OCI-LY1 (cell line): Measurements from ENCODE around the gene CFAP74.

Source experiments
- H2AFZ ChIP-seq: fragments of 200-600 bp; sonication (generic), shearing (Covaris generic); 2 replicates; pipeline ENCODE4 v1.6.0; 2014; ENCODE audit warnings: antibody characterized with exemption, mild to moderate bottlenecking, low read length
- H3F3A ChIP-seq: fragments of 200-600 bp; sonication (generic), shearing (Covaris generic); 2 replicates; pipeline ENCODE4 v1.6.0; 2014; ENCODE audit warnings: mild to moderate bottlenecking, antibody characterized with exemption, low read length, moderate library complexity; ENCODE audit not compliant: insufficient read depth
- H3K27ac ChIP-seq: fragments of 200-600 bp; sonication (generic); 2 replicates; pipeline ENCODE4 v1.5.1; 2014; ENCODE audit warnings: low read length, mixed run types, mild to moderate bottlenecking, low read depth; ENCODE audit not compliant: poor library complexity, severe bottlenecking
- H3K27me3 ChIP-seq: fragments of 200-600 bp; sonication (generic); 2 replicates; pipeline ENCODE4 v1.6.0; 2014; ENCODE audit warnings: antibody characterized with exemption, mild to moderate bottlenecking, low read length, moderate library complexity; ENCODE audit not compliant: insufficient read depth
- H3K36me3 ChIP-seq: fragments of 200-600 bp; sonication (generic); 2 replicates; pipeline ENCODE4 v1.6.1; 2014; ENCODE audit warnings: mild to moderate bottlenecking, antibody characterized with exemption, low read length, moderate library complexity, mixed read lengths; ENCODE audit not compliant: insufficient read depth
- H3K4me1 ChIP-seq: fragments of 200-600 bp; sonication (generic); 2 replicates; pipeline ENCODE4 v1.5.1; 2014; ENCODE audit warnings: mild to moderate bottlenecking, low read length, moderate library complexity; ENCODE audit not compliant: insufficient read depth, severe bottlenecking
- H3K4me2 ChIP-seq: fragments of 200-600 bp; sonication (generic), shearing (Covaris generic); 2 replicates; pipeline ENCODE4 v1.6.1; 2014; ENCODE audit warnings: low read length
- H3K4me3 ChIP-seq: fragments of 200-600 bp; sonication (generic); 2 replicates; pipeline ENCODE4 v1.5.1; 2014; ENCODE audit warnings: low read length, low read depth, mild to moderate bottlenecking, mixed read lengths; ENCODE audit not compliant: poor library complexity, severe bottlenecking
- H3K79me2 ChIP-seq: fragments of 200-600 bp; shearing (Covaris generic); 2 replicates; pipeline ENCODE4 v1.6.1; 2016; ENCODE audit warnings: mixed run types, low read length, mixed read lengths; ENCODE audit not compliant: insufficient read depth
- H3K9ac ChIP-seq: fragments of 200-600 bp; sonication (generic), shearing (Covaris generic); 2 replicates; pipeline ENCODE4 v1.6.1; 2014; ENCODE audit warnings: mild to moderate bottlenecking, low read length, mixed read lengths
- H3K9me2 ChIP-seq: fragments of 200-600 bp; sonication (generic), shearing (Covaris generic); 2 replicates; pipeline ENCODE4 v1.6.1; 2014; ENCODE audit warnings: low read depth, mild to moderate bottlenecking, low read length, mixed read lengths
- H3K9me3 ChIP-seq: fragments of 200-600 bp; shearing (Covaris generic); 2 replicates; pipeline ENCODE4 v1.6.1; 2014; ENCODE audit warnings: low read length, mixed read lengths
- H4K20me1 ChIP-seq: fragments of 200-600 bp; sonication (generic), shearing (Covaris generic); 2 replicates; pipeline ENCODE4 v1.6.0; 2016; ENCODE audit warnings: mild to moderate bottlenecking, low read length; ENCODE audit not compliant: insufficient read depth
- CTCF ChIP-seq: fragments of 200-600 bp; sonication (generic), shearing (Covaris generic); IDR thresholded peaks from 2 replicates; pipeline ENCODE4 v1.5.1; 2017; ENCODE audit warnings: mild to moderate bottlenecking, antibody characterized with exemption, low read length, moderate library complexity, mixed read lengths
- EZH2 ChIP-seq: fragments of 200-600 bp; sonication (generic), shearing (Covaris generic); IDR thresholded peaks from 2 replicates; pipeline ENCODE4 v1.8.0; 2017; ENCODE audit warnings: borderline replicate concordance, mixed run types, mild to moderate bottlenecking, antibody characterized with exemption, low read length, moderate library complexity, mixed read lengths

CFAP74 gene

GRCh38 chr1:1899266-1899966, 104.2 kb downstream of the CFAP74 start:
- H2AFZ ChIP-seq, result no peak overlapping the region
- TF ChIP-seq CTCF, result peak; percentile 62
- no peak for TF ChIP-seq EZH2

GRCh38 chr1:1898246-1898933, 105.2 kb downstream of the CFAP74 start:
- Histone ChIP-seq H3K4me1 (peaks cover 86% of the 10 kb centered on the region), H3K9ac (no peak overlapping the region), H3K9me3 (0 out of 2 replicates have a peak, but pooled peaks cover 4% of the 10 kb centered on the region), H3K9me2 (no peaks in the 10 kb centered on the region), H3K27me3 (no peaks in the 10 kb centered on the region), H2AFZ (no peak overlapping the region), H4K20me1 (no peaks in the 10 kb centered on the region), H3K36me3 (no peaks in the 10 kb centered on the region), H3K4me2 (peak overlapping the region; percentile 24), H3K27ac (peak overlapping the region; percentile 98), H3F3A (peaks cover 6% of the 10 kb centered on the region; the same call in 1 of the 2 replicates), H3K4me3 (no peak overlapping the region), H3K79me2 (no peaks in the 10 kb centered on the region)
- no peak for TF ChIP-seq CTCF
- TF ChIP-seq EZH2, result no peak

More at GRCh38 chr1:1899266-1899966, 104.2 kb downstream of the CFAP74 start:
- peak overlapping the region; percentile 49 for H3K4me2 ChIP-seq
- H3K9me3 ChIP-seq, result 0 out of 2 replicates have a peak, but pooled peaks cover 4% of the 10 kb centered on the region
- no peaks in the 10 kb centered on the region for H3K36me3 ChIP-seq
- no peaks in the 10 kb centered on the region for H3K79me2 ChIP-seq
- peak overlapping the region; percentile 1 for H3K4me3 ChIP-seq
- H3K27me3 ChIP-seq, result no peaks in the 10 kb centered on the region
- peaks cover 6% of the 10 kb centered on the region; the same call in 1 of the 2 replicates for H3F3A ChIP-seq
- H4K20me1 ChIP-seq, result no peaks in the 10 kb centered on the region
- peak overlapping the region; percentile 98 for H3K27ac ChIP-seq
- peaks cover 76% of the 10 kb centered on the region for H3K4me1 ChIP-seq
- H3K9ac ChIP-seq, result peak overlapping the region; percentile 61
- H3K9me2 ChIP-seq, result no peaks in the 10 kb centered on the region

- peak overlapping the region; percentile 48 for H3K4me2 ChIP-seq
- H2AFZ ChIP-seq, result no peak overlapping the region
- H3K4me3 ChIP-seq, result peak overlapping the region; percentile 0
- H3K4me1 ChIP-seq, result peaks cover 86% of the 10 kb centered on the region
- H3K27me3 ChIP-seq, result no peaks in the 10 kb centered on the region
- H3K9ac ChIP-seq, result peak overlapping the region; percentile 55
- H3K9me3 ChIP-seq, result no peaks in the 10 kb centered on the region
- peaks cover 6% of the 10 kb centered on the region; the same call in 1 of the 2 replicates for H3F3A ChIP-seq
- peak overlapping the region; percentile 98 for H3K27ac ChIP-seq
- H3K36me3 ChIP-seq, result no peaks in the 10 kb centered on the region
- TF ChIP-seq EZH2, result no peak
- TF ChIP-seq CTCF, result no peak
- H3K79me2 ChIP-seq, result no peaks in the 10 kb centered on the region
- H3K9me2 ChIP-seq, result no peaks in the 10 kb centered on the region
- H4K20me1 ChIP-seq, result no peaks in the 10 kb centered on the region
Observed at GRCh38 chr1:1895456-1896336, 107.9 kb downstream of the CFAP74 start.
